ENCODE measurements around the gene MFSD6. TPM values are rescaled to one million over a fixed set of nuclear protein-coding genes. Genes with fewer than 3 reads are reported as not detected.

MFSD6 gene
- total and polyA plus RNA-seq, 10 donors: 5.0 to 130 (median 46.9) TPM

DNA sequence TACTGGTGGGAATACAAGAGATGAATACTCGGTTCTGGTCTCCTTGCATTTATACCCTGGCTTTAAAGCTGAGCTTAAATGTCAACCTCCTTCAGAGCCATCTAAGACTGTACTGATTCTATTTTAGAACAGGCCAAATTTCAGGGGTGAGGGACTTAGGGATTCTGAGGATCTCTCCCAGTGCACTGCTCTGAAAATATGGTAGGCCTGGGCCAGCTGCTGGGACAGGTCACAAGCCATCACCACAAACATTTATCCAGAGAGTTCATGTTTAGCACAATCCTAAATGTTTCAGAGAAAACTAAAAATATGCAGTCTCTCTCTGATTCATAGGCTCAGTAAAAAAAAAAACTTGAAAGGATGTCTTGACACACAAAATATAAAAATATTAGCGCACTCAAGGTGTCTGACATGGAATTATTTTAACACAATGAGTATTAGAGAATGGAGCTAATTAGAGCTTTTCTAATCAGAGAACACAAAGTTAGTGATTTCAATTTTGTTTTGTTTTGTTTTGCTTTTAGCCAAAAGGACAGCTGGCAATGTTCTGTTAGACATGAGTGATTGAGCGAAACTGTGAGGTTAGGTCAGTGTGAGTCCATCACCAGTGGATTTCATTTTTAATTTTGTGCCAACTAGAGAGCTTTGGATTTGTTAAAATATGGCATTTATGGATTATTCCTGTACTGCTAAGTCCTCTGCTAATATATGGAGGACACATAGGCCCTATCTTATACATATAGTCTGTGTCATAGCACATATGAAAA, 38.8 kb downstream of the MFSD6 start:
- Histone ChIP-seq H3K27me3 (replicated peaks in 1 of 7) (no peaks in the 10 kb centered on the region), H3K9me3 (no peaks in the 10 kb centered on the region), H3K27ac (peak overlapping the region in 4 of 8 donors; percentile 13 to 35 (median 20)), H3K4me3 (no peak overlapping the region), H3K36me3 (no peaks in the 10 kb centered on the region), H3K4me1 (peaks cover 5 to 71% (median 33%) of the 10 kb centered on the region in 6 donors)
- WGBS, 5 donors: 89 to 93% (median 91%) methylated on average over 3 of the region's 3 CpGs
- TF ChIP-seq POLR2AphosphoS5 (IDR thresholded peaks at IDR 0.05) (no peak), CTCF (IDR thresholded peaks at IDR 0.05 in 8 of 11, conservative IDR thresholded peaks at IDR 0.05 in 3 of 11) (no peak), POLR2A (IDR thresholded peaks at IDR 0.05) (no peak)
- DNase-seq: no peak
- intact Hi-C loops (cut with DNase I; ENCODE audit: low total_unique reads): no loop called here

- peaks cover 5 to 69% (median 29%) of the 10 kb centered on the region in 6 donors for H3K4me1 ChIP-seq
- H3K9me3 ChIP-seq: no peaks in the 10 kb centered on the region
- H3K36me3 ChIP-seq: no peaks in the 10 kb centered on the region
- no peak for DNase-seq
- intact Hi-C loops (cut with DNase I; ENCODE audit: low total_unique reads): no loop called here
- no peak overlapping the region for H3K4me3 ChIP-seq
- H3K27me3 ChIP-seq (replicated peaks in 1 of 7): no peaks in the 10 kb centered on the region
- H3K27ac ChIP-seq: no peak overlapping the region
- TF ChIP-seq CTCF (IDR thresholded peaks at IDR 0.05 in 8 of 11, conservative IDR thresholded peaks at IDR 0.05 in 3 of 11): no peak
- TF ChIP-seq POLR2A (IDR thresholded peaks at IDR 0.05): no peak
- TF ChIP-seq POLR2AphosphoS5 (IDR thresholded peaks at IDR 0.05): no peak
These were observed 39.6 kb downstream of the MFSD6 start for GRCh38 chr2:190447766-190448165.

DNA sequence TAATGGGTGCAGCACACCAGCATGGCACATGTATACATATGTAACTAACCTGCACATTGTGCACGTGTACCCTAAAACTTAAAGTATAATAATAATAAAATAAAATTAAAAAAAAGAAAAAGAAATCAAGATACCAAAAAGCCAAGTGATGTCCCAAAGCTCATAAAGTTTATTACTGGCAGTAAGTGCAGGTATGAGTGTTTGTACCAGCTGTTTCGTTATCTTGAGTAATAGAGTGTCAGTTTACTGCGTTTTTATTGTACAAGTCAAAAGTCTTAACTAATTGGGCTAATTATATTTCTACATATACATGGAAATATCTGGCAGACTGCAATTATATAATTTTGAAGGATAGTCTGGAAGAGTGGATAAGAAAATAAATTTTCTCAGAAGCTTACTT, 41.8 kb downstream of the MFSD6 start:
- intact Hi-C loops (cut with DNase I; ENCODE audit: low total_unique reads): no loop called here
- TF ChIP-seq CTCF (IDR thresholded peaks at IDR 0.05 in 8 of 11, conservative IDR thresholded peaks at IDR 0.05 in 3 of 11) (no peak), POLR2A (IDR thresholded peaks at IDR 0.05) (no peak), POLR2AphosphoS5 (IDR thresholded peaks at IDR 0.05) (no peak)
- Histone ChIP-seq H3K36me3 (peaks cover 0 to 17% (median 0%) of the 10 kb centered on the region in 6 donors), H3K4me1 (peaks cover 0 to 47% (median 16%) of the 10 kb centered on the region in 6 donors), H3K27me3 (replicated peaks in 1 of 7) (no peaks in the 10 kb centered on the region), H3K27ac (no peak overlapping the region), H3K9me3 (peaks cover 0 to 5% (median 0%) of the 10 kb centered on the region in 8 donors), H3K4me3 (no peak overlapping the region)
- DNase-seq: no peak
- 95 to 99% (median 96%) methylated on average over 3 of the region's 3 CpGs for WGBS, 5 donors

DNA sequence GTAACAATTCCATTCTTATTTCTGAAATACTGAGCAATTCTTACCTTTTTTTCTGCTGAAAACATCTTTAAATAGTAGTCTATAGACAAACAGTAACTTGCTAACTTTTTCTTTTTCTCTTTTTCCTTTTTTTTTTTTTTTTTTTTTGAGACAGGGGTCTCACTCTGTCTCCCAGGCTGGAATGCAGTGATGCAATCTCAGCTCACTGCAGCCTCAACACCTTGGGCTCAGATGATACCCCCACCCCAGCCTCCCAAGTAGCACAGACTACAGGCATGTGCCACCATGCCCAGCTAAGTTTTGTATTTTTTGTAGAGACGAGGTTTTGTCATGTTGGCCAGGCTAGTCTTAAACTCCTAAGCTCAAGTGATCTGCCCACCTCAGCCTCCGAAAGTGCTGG, 42.2 kb downstream of the MFSD6 start:
- no peak overlapping the region for H3K27ac ChIP-seq
- H3K27me3 ChIP-seq (replicated peaks in 1 of 7): no peaks in the 10 kb centered on the region
- no peak for DNase-seq
- 97 to 100% (median 100%) methylated on average over 2 of the region's 2 CpGs for WGBS, 5 donors
- H3K4me3 ChIP-seq: no peak overlapping the region
- TF ChIP-seq CTCF (IDR thresholded peaks at IDR 0.05 in 8 of 11, conservative IDR thresholded peaks at IDR 0.05 in 3 of 11): no peak
- TF ChIP-seq POLR2A (IDR thresholded peaks at IDR 0.05): no peak
- TF ChIP-seq POLR2AphosphoS5 (IDR thresholded peaks at IDR 0.05): no peak
- intact Hi-C loops (cut with DNase I; ENCODE audit: low total_unique reads): no loop called here
- H3K36me3 ChIP-seq: peaks cover 0 to 17% (median 0%) of the 10 kb centered on the region in 6 donors
- peaks cover 0 to 47% (median 15%) of the 10 kb centered on the region in 6 donors for H3K4me1 ChIP-seq
- peaks cover 0 to 5% (median 0%) of the 10 kb centered on the region in 8 donors for H3K9me3 ChIP-seq
